Stimulated activated CD4-positive, alpha-beta T cell treated with anti-CD3 and anti-CD28 coated beads, Interleukin-1b, Interleukin-23, amount 100 ng/mL, for 4 hours (primary cell): ENCODE measurements around the gene SYTL2.
"Not testable (repeated sequence)": the region's sequence is repeated elsewhere in the genome, so short reads cannot be mapped to it uniquely, and the experiment has no call there.

Source experiments
- DNase-seq, 2 donors: peaks; one replicate each; pipeline ENCODE4 v3.0.0-alpha.2; 2020; ENCODE audit warnings: low read depth in 2 of 2

The SYTL2 gene

GRCh38 chr11:85685820-85686459, 125.0 kb downstream of the SYTL2 start, which contains the start of gene CCDC89:
TSS of gene CCDC89 (minus strand) at chr11:85686195. CDS start at chr11:85686130, 65 bp downstream.
- DNase-seq = no peak

GRCh38 chr11:85685125-85685819, 125.7 kb downstream of the SYTL2 start:
- DNase-seq = no peak

GRCh38 chr11:85682330-85683305, 128.3 kb downstream of the SYTL2 start:
- peak; percentile 55 to 66 for DNase-seq

- no peak for DNase-seq
Measured at GRCh38 chr11:85680897-85681296, 130.0 kb downstream of the SYTL2 start.

- DNase-seq = no peak
Measured at GRCh38 chr11:85679576-85679975, 131.4 kb downstream of the SYTL2 start.

GRCh38 chr11:85673393-85673792, 137.5 kb downstream of the SYTL2 start:
- DNase-seq = no peak

GRCh38 chr11:85672105-85672902, 138.6 kb downstream of the SYTL2 start:
- DNase-seq = no peak

GRCh38 chr11:85670949-85671663, 139.8 kb downstream of the SYTL2 start:
- not testable (repeated sequence) for DNase-seq

- no peak for DNase-seq
Measured at GRCh38 chr11:85668157-85668556, 142.8 kb downstream of the SYTL2 start.

GRCh38 chr11:85666687-85667086, 144.3 kb downstream of the SYTL2 start:
- DNase-seq = no peak

GRCh38 chr11:85665733-85666132, 145.2 kb downstream of the SYTL2 start:
- DNase-seq = no peak

- DNase-seq = peak; percentile 89 to 90
Measured at GRCh38 chr11:85664615-85665481, 146.1 kb downstream of the SYTL2 start, which contains the start of gene CREBZF. TSS of gene CREBZF (minus strand) at chr11:85665129. CDS start at chr11:85664875, 254 bp downstream.

- DNase-seq = peak; percentile 76 to 85
Measured at GRCh38 chr11:85663753-85664614, 147.0 kb downstream of the SYTL2 start.

GRCh38 chr11:85663080-85663752, 147.7 kb downstream of the SYTL2 start:
- DNase-seq = no peak

GRCh38 chr11:85661972-85662664, 148.8 kb downstream of the SYTL2 start:
- no peak for DNase-seq

- no peak for DNase-seq
Measured at GRCh38 chr11:85658180-85658579, 152.8 kb downstream of the SYTL2 start.

- DNase-seq = no peak
Measured at GRCh38 chr11:85656777-85657176, 154.2 kb downstream of the SYTL2 start.
